Sigmoid colon (tissue), 7 donors: ENCODE data around the gene TJP3. TPM values are rescaled to one million over a fixed set of nuclear protein-coding genes. Genes with fewer than 3 reads are reported as not detected.

Experiments
- DNase-seq: peaks from one replicate; pipeline ENCODE4 v3.0.0-alpha.2; 2019
- H3K27ac ChIP-seq, 4 donors: fragments of 200-600 bp; sonication (generic); one replicate each; pipeline ENCODE4 v1.5.1; 2016 to 2019; ENCODE audit warnings: mild to moderate bottlenecking in 1 of 4
- H3K27me3 ChIP-seq, 3 donors: fragments of 200-600 bp; sonication (generic); one replicate each; pipeline ENCODE4 v1.5.1; 2019; ENCODE audit warnings: mild to moderate bottlenecking in 1 of 3
- H3K36me3 ChIP-seq, 4 donors: fragments of 200-600 bp; sonication (generic); one replicate each; pipeline ENCODE4 v1.5.1; 2016 to 2019
- H3K4me1 ChIP-seq, 4 donors: fragments of 200-600 bp; sonication (generic); one replicate each; pipeline ENCODE4 v1.5.1; 2017 to 2019
- H3K4me3 ChIP-seq, 4 donors: fragments of 200-600 bp; sonication (generic); one replicate each; pipeline ENCODE4 v1.5.1; 2017 to 2019; ENCODE audit warnings: mild to moderate bottlenecking in 2 of 4, moderate library complexity in 1 of 4
- H3K9me3 ChIP-seq, 4 donors: fragments of 200-600 bp in 3 of 4; sonication (generic) in 3 of 4; one replicate each; pipeline versions ENCODE4 v1.5.1 to v1.6.1; 2013 to 2019
- CTCF ChIP-seq, 4 experiments: fragments of 450-650 bp in 3 of 4; fragments of 200-600 bp in 1 of 4; IDR thresholded peaks; one replicate each; pipeline ENCODE4 v1.5.1; 2016 to 2019; ENCODE audit warnings: antibody characterized with exemption in 4 of 4, mild to moderate bottlenecking in 3 of 4, moderate library complexity in 2 of 4
- EP300 ChIP-seq, 4 donors: sonication (generic); formaldehyde crosslinking; IDR thresholded peaks; one replicate each; pipeline ENCODE4 v1.6.1; 2017; ENCODE audit warnings: antibody characterized with exemption in 4 of 4
- POLR2A ChIP-seq, 2 donors: fragments of 450-650 bp; IDR thresholded peaks; one replicate each; pipeline ENCODE4 v1.6.1; 2016; ENCODE audit warnings: antibody characterized with exemption in 2 of 2, mild to moderate bottlenecking in 2 of 2, moderate library complexity in 2 of 2
- POLR2AphosphoS5 ChIP-seq, 4 donors: sonication (generic); formaldehyde crosslinking; IDR thresholded peaks; one replicate each; pipeline ENCODE4 v1.6.1; 2017; ENCODE audit warnings: antibody characterized with exemption in 4 of 4
- WGBS, 2 donors: extraction: QIAGEN DNeasy Blood & Tissue Kit; methylation state at CpG; one replicate each; pipeline ENCODE4 v1.1.7; 2013; 5-methylcytosine and 5-hydroxymethylcytosine counted together
- intact Hi-C: fragments of 100-400 bp; cut with DNase I; formaldehyde crosslinking; loops from one replicate; pipeline ENCODE4 v1.15.1; 2023
- polyA plus RNA-seq, 3 donors: library from polyadenylated mRNA; stranded (reverse); fragments of 200-250 nt; gene quantifications; one replicate each; pipeline ENCODE4 v1.2.3, GENCODE V29; 2013
- total RNA-seq, 4 donors: library from RNA; depleted of rRNA; stranded (reverse); fragments of >200 nt; gene quantifications; one replicate each; pipeline ENCODE4 v1.1.0, GENCODE V29; 2016
- donor health status: healthy with polysubstance abuse.
- donor health status: Bipolar disorder and iron deficiency.
- donor health status: healthy.

TJP3 gene
- total and polyA plus RNA-seq, 7 donors, result 0.33 to 245 (median 80.2) TPM; not detected in 1

DNA sequence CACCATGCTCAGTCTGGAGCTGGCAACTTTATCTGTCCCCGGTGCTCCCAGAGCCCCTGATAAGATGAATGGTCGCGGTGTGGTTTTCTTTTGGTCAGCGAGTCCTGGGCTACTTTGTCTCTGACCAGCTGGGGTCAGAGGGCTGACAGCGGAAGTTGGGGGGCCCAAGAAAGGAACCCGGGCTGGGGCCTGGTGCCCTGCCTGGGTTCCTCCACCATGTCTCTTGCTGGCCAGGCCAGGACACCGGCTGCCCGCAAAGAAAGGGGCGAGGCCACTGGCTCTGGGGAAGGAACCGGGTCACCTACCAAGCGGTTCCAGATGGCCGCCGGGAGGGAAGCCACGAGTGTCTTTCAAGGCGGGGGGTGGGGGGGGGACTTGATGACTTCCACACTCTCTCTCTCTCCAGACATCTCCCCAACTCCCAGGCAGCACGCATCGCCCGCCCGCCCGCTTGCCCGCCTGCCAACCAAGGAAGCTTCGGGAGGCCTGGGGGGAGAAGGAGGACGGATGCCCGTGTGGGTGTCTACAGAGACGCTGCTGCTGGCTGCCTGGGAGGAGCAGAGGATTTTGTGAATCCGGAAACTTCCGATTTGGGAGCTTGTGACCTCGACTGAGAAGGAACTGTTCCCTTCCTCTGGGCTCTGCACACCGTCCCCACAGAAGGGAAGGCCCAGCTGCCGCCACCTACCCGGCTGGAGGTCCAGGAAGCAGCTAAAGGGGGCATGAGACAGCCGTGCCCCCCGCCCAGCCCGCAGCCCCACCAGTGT lies 9.0 kb upstream of the TJP3 start:
- WGBS, 2 donors, result 12% methylated on average over 34 of the region's 34 CpGs
- Histone ChIP-seq H3K4me3 (peak overlapping the region; percentile 64 to 98 (median 95)), H3K36me3 (peaks cover 0 to 5% (median 0%) of the 10 kb centered on the region in 4 donors), H3K27me3 (no peaks in the 10 kb centered on the region), H3K4me1 (peaks cover 0 to 40% (median 35%) of the 10 kb centered on the region in 4 donors), H3K9me3 (no peaks in the 10 kb centered on the region), H3K27ac (peak overlapping the region; percentile 85 to 99 (median 92))
- DNase-seq, result peak; percentile 89
- TF ChIP-seq EP300 (IDR thresholded peaks at IDR 0.05), result no peak
- TF ChIP-seq POLR2AphosphoS5 (IDR thresholded peaks at IDR 0.05), result peak; percentile 48 to 86 (median 74)
- no peak for TF ChIP-seq CTCF (IDR thresholded peaks at IDR 0.05)
- TF ChIP-seq POLR2A (IDR thresholded peaks at IDR 0.05), result peak; percentile 54 to 63
- intact Hi-C loops, result loop anchor here (10.0 kb wide), 1 partner anchor 266 kb away; no protein-coding TSS in a partner anchor

GRCh38 chr19:3699741-3700241 lies 8.4 kb upstream of the TJP3 start:
- Histone ChIP-seq H3K4me1 (peaks cover 0 to 34% (median 29%) of the 10 kb centered on the region in 4 donors), H3K9me3 (no peaks in the 10 kb centered on the region), H3K27ac (peak overlapping the region; percentile 85 to 99 (median 92)), H3K27me3 (no peaks in the 10 kb centered on the region), H3K36me3 (peaks cover 0 to 5% (median 0%) of the 10 kb centered on the region in 4 donors), H3K4me3 (peak overlapping the region; percentile 64 to 98 (median 95))
- WGBS, 2 donors, result 1% methylated on average over 43 of the region's 43 CpGs
- TF ChIP-seq POLR2AphosphoS5 (IDR thresholded peaks at IDR 0.05) (no peak), POLR2A (IDR thresholded peaks at IDR 0.05) (no peak), EP300 (IDR thresholded peaks at IDR 0.05) (no peak), CTCF (IDR thresholded peaks at IDR 0.05) (no peak)
- no peak for DNase-seq
- intact Hi-C loops, result loop anchor here (1.0 to 10.0 kb wide), 2 partner anchors 31 to 265 kb away; no protein-coding TSS in a partner anchor

- DNase-seq, result peak; percentile 94
- peak within 1 kb of the TSS; percentile 64 to 98 (median 95) for H3K4me3 ChIP-seq
- H3K9me3 ChIP-seq, result no peaks in the 10 kb centered on the region
- WGBS, 2 donors, result 1 to 4% methylated on average over 82 of the region's 82 CpGs
- TF ChIP-seq EP300 (IDR thresholded peaks at IDR 0.05) (no peak), CTCF (IDR thresholded peaks at IDR 0.05) (peak; percentile 72 to 82 (median 74)), POLR2AphosphoS5 (IDR thresholded peaks at IDR 0.05) (peak; percentile 24 to 82 (median 57)), POLR2A (IDR thresholded peaks at IDR 0.05) (no peak)
- H3K36me3 ChIP-seq, result peaks cover 0 to under 1% (median 0%) of the 10 kb centered on the region in 4 donors
- H3K27me3 ChIP-seq, result no peaks in the 10 kb centered on the region
- peak within 1 kb of the TSS; percentile 85 to 99 (median 92) for H3K27ac ChIP-seq
- intact Hi-C loops, result loop anchor here (1.0 kb wide), 1 partner anchor 32 kb away; no protein-coding TSS in a partner anchor
- H3K4me1 ChIP-seq, result peaks cover 0 to 29% (median 24%) of the 10 kb centered on the region in 4 donors
Observed at GRCh38 chr19:3700242-3701032, 7.7 kb upstream of the TJP3 start, which contains the start of gene PIP5K1C. PIP5K1C (minus strand) TSS chr19:3700468; CDS start chr19:3700390, 78 bp downstream.

DNA sequence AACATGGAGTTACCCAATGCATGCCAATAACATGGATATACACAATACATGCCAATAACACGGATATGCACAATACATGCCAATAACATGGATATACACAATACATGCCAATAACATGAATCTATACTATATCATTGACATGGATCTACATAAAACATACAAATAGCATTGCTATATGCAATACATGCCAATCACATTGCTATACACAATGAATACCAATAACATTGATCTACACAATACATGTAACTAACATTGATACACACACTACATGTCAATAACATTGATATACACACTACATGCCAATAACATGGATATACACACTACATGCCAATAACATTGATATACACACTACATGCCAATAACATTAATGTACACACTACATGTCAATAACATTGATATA lies 7.0 kb upstream of the TJP3 start:
- WGBS, 2 donors, result 11 to 19% methylated on average over 1 of the region's 1 CpG
- H3K9me3 ChIP-seq, result no peaks in the 10 kb centered on the region
- H3K27me3 ChIP-seq, result no peaks in the 10 kb centered on the region
- peaks cover 0 to 29% (median 24%) of the 10 kb centered on the region in 4 donors for H3K4me1 ChIP-seq
- H3K27ac ChIP-seq, result no peak overlapping the region
- H3K4me3 ChIP-seq, result no peak overlapping the region
- H3K36me3 ChIP-seq, result no peaks in the 10 kb centered on the region
- TF ChIP-seq POLR2A (IDR thresholded peaks at IDR 0.05) (no peak), EP300 (IDR thresholded peaks at IDR 0.05) (no peak), POLR2AphosphoS5 (IDR thresholded peaks at IDR 0.05) (no peak), CTCF (IDR thresholded peaks at IDR 0.05) (no peak)
- DNase-seq, result no peak
- intact Hi-C loops, result no loop called here
